HepG2 (cell line): ENCODE data around the gene PDCD2L. TPM values are rescaled to one million over a fixed set of nuclear protein-coding genes. Genes with fewer than 3 reads are reported as not detected.

Source experiments
- CEBPZ ChIP-seq: IDR thresholded peaks from 2 replicates; pipeline ENCODE4 v1.6.1; 2012; ENCODE audit warnings: low read length, improper control_type of control experiment
- CHD2 ChIP-seq: IDR thresholded peaks from 2 replicates; pipeline ENCODE4 v1.6.1; 2011; ENCODE audit warnings: low read depth, low read length, improper control_type of control experiment
- CREBL2 ChIP-seq: sonication (generic); formaldehyde crosslinking; IDR thresholded peaks from 2 replicates; pipeline ENCODE4 v1.8.1; 2023; ENCODE audit warnings: missing genetic modification reagents, mild to moderate bottlenecking, borderline replicate concordance
- KIAA2018 ChIP-seq: sonication (generic); formaldehyde crosslinking; IDR thresholded peaks from 2 replicates; pipeline ENCODE4 v1.5.0; 2020; ENCODE audit warnings: mild to moderate bottlenecking, missing genetic modification reagents, borderline replicate concordance
- MAX ChIP-seq: IDR thresholded peaks from 2 replicates; pipeline ENCODE4 v1.6.1; 2012; ENCODE audit warnings: inconsistent platforms
- MXD4 ChIP-seq: IDR thresholded peaks from 2 replicates; pipeline ENCODE4 v1.6.1; 2016; ENCODE audit warnings: mild to moderate bottlenecking, missing biosample characterization, missing genetic modification reagents
- NFKB2 ChIP-seq: sonication (generic); formaldehyde crosslinking; IDR thresholded peaks from 2 replicates; pipeline ENCODE4 v1.4.0; 2020; ENCODE audit warnings: missing genetic modification reagents, borderline replicate concordance
- PHB2 ChIP-seq: fragments of 450-650 bp; IDR thresholded peaks from 2 replicates; pipeline ENCODE4 v1.6.1; 2018; ENCODE audit not compliant: partially characterized antibody
- ZBTB43 ChIP-seq: sonication (generic); formaldehyde crosslinking; conservative IDR thresholded peaks from 2 replicates; pipeline ENCODE4 v1.4.0; 2020; ENCODE audit warnings: missing genetic modification reagents
- ZFP36 ChIP-seq: fragments of 150-350 bp; IDR thresholded peaks from 2 replicates; pipeline ENCODE4 v1.6.1; 2018; ENCODE audit warnings: borderline replicate concordance, low read length, low read depth; ENCODE audit not compliant: partially characterized antibody
- ZNF296 ChIP-seq: sonication (generic); formaldehyde crosslinking; conservative IDR thresholded peaks from 2 replicates; pipeline ENCODE4 v1.5.0; 2020; ENCODE audit warnings: mild to moderate bottlenecking, missing genetic modification reagents
- ZNF547 ChIP-seq: sonication (generic); formaldehyde crosslinking; IDR thresholded peaks from 2 replicates; pipeline ENCODE4 v1.5.1; 2020; ENCODE audit warnings: mild to moderate bottlenecking, missing genetic modification reagents
- ZNF564 ChIP-seq: sonication (generic); formaldehyde crosslinking; IDR thresholded peaks from 2 replicates; pipeline ENCODE4 v1.8.1; 2023; ENCODE audit warnings: mild to moderate bottlenecking, missing genetic modification reagents
- ZNF747 ChIP-seq: sonication (generic); formaldehyde crosslinking; IDR thresholded peaks from 2 replicates; pipeline ENCODE4 v1.8.1; 2023; ENCODE audit warnings: missing genetic modification reagents, mild to moderate bottlenecking, borderline replicate concordance
- ZNF883 ChIP-seq: sonication (generic); formaldehyde crosslinking; IDR thresholded peaks from 2 replicates; pipeline ENCODE4 v1.5.1; 2020; ENCODE audit warnings: mild to moderate bottlenecking, missing genetic modification reagents; ENCODE audit errors: not compliant biosample characterization
- ZSCAN9 ChIP-seq: IDR thresholded peaks from 2 replicates; pipeline ENCODE4 v1.6.1; 2016; ENCODE audit warnings: borderline replicate concordance
- polyA plus RNA-seq, 8 experiments: library from polyadenylated mRNA; depleted of rRNA in 3 of 8; stranded (reverse) in 7 of 8; unstranded in 1 of 8; fragments of >200 nt; fragmentation: Illumina TruSeq in 4 of 8; extraction: Trizol in 4 of 8; gene quantifications; 2 replicates each; pipeline versions ENCODE4 v1.2.1 to v1.2.3, GENCODE V29; 2011 to 2016; ENCODE audit warnings: low read depth in 4 of 8, missing spikeins in 1 of 8, mixed read lengths in 1 of 8; ENCODE audit not compliant: insufficient read depth in 1 of 8
- total RNA-seq, 5 experiments: library from RNA; depleted of rRNA; stranded (reverse); fragments of >200 nt; fragmentation: Illumina TruSeq; extraction: Trizol; gene quantifications; 2 replicates each; pipeline ENCODE4 v1.2.3, GENCODE V29; 2016; ENCODE audit warnings: low read depth in 1 of 5

PDCD2L gene
- total and polyA plus RNA-seq, 2 of the 13 experiments (the other 11 are each of a cell fraction or from before 2014, with no cell fraction given) = 29.3 to 35.2 TPM

- TF ChIP-seq KIAA2018 (CRISPR knock-in tag) (no peak), ZNF883 (CRISPR knock-in tag) (no peak), MAX (peak; percentile 47; the same call in 1 of the 2 replicates), PHB2 (no peak), CREBL2 (CRISPR knock-in tag) (no peak), ZBTB43 (CRISPR knock-in tag) (no peak), ZSCAN9 (CRISPR knock-in tag) (peak; percentile 50; the same call in 1 of the 2 replicates), CEBPZ (no peak), NFKB2 (CRISPR knock-in tag) (no peak), ZNF296 (CRISPR knock-in tag) (no peak), ZNF747 (CRISPR knock-in tag) (0 out of 2 replicates have a peak, but pooled peaks have one; percentile 16), ZFP36 (no peak), CHD2 (no peak), MXD4 (CRISPR knock-in tag) (no peak), ZNF564 (no peak), ZNF547 (CRISPR knock-in tag) (no peak; the same call in 1 of the 2 replicates)
Measured at GRCh38 chr19:34364830-34365462, 39.3 kb upstream of the PDCD2L start, which contains the start of gene GPI (continued).
